Measurements from ENCODE around the gene KIAA1217. TPM values are rescaled to one million over a fixed set of nuclear protein-coding genes. Genes with fewer than 3 reads are reported as not detected.
"Not testable (repeated sequence)": the region's sequence is repeated elsewhere in the genome, so short reads cannot be mapped to it uniquely, and the experiment has no call there.

Gene KIAA1217
- total RNA-seq, 2 experiments from 2014 or later, result 0.12 to 0.70 TPM

DNA sequence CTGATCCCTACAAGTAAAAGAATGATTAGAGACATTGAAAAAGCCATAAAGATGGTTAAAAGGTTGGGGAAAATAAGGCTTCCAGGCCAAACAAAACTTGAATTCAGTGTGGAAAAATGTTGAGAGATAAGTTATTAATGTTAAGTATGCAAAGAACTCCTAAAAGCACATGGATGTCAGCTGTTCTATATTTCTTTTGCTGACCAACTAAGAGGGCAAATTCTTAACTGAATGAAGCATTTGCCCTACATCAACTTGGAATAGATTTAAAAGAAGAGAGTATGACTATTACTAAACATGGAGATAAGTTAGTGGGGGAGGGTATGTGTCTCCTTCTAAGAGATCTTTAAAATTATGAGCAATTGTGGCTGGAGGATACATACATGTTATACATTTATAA is 124.8 kb downstream of the KIAA1217 start:
- no peak for DNase-seq
- Mint-ChIP-seq H3K27me3 (no peaks in the 10 kb centered on the region), H3K4me3 (no peak overlapping the region), H3K9me3 (ENCODE audit: low read depth) (no peaks in the 10 kb centered on the region), H3K27ac (no peak overlapping the region), H3K36me3 (no peaks in the 10 kb centered on the region), H3K4me1 (no peaks in the 10 kb centered on the region)
- no peak for ATAC-seq
- CTCF ChIA-PET, result no interaction called here

DNA sequence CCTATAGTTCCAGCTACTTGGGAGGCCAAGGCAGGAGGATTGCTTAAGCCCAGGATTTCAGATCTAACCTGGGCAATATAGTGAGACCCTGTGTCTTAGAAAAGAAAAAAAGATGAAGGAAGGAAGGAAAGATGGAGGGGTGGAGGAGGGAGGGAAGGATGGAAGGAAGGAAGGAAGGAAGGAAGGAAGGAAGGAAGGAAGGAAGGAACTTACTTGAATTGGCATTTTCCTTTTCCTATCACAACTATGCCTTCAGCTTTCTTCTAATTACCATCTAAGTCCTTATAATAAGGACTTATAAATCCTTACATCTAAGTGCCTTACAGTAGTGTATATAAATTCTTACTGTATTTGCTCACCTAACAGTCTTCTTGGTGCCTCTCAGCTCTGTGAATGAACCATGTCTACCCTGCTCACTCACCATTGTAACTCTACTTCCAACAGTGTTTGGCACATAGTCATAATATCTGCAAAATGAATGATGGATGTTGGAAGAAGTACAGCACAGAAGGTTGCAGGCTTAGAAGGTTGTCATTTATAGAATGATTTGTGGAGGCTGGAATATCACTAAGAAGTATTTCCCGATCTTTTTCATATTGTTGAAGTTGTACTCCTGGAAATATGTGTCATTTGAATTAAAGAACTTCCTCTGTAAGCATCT is 125.5 kb downstream of the KIAA1217 start:
- no peaks in the 10 kb centered on the region for H3K27me3 Mint-ChIP-seq
- H3K36me3 Mint-ChIP-seq, result no peaks in the 10 kb centered on the region
- no peak overlapping the region for H3K4me3 Mint-ChIP-seq
- H3K4me1 Mint-ChIP-seq, result no peaks in the 10 kb centered on the region
- DNase-seq (no peak), ATAC-seq (no peak)
- H3K9me3 Mint-ChIP-seq (ENCODE audit: low read depth), result no peaks in the 10 kb centered on the region
- CTCF ChIA-PET, result no interaction called here
- H3K27ac Mint-ChIP-seq, result no peak overlapping the region

DNA sequence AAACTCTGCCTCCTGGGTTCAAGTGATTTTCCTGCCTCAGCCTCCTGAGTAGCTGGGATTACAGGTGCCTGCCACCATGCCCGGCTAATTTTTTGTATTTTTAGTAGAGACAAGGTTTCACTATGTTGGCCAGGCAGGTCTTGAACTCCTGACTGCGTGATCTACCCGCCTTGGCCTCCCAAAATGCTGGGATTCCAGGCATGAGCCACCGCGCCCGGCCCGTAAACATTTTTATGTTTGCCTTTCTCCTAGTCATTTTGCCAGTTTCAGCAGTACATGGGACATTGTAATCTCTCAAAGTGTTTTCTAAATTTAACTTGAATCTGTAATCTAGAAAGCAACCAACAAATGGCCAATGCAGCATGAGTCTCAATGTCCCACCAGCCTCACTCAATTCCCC is 128.8 kb downstream of the KIAA1217 start:
- H3K9me3 Mint-ChIP-seq (ENCODE audit: low read depth); H3K27me3 Mint-ChIP-seq; ATAC-seq; DNase-seq; H3K27ac Mint-ChIP-seq; CTCF ChIA-PET; H3K4me3 Mint-ChIP-seq; H3K4me1 Mint-ChIP-seq; H3K36me3 Mint-ChIP-seq: not testable (repeated sequence)

DNA sequence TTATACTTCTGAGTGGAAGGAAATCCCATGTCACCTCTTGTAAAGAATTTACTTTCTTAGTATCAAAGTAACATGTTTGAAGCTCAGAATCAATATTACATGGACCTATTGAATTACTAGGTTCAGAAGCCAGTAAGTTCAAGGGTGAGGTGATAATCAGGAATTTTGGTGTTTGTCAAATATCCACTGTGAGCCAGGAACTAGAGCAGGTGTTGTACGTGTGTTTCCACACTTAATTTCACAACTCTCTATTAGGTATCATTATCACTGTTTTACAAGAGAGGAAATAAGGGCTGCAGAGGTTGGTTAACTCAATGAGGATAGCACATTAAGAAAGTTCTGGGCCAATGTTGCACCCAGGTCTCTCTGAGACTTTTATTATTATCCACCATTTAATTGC is 130.4 kb downstream of the KIAA1217 start:
- no peak overlapping the region for H3K27ac Mint-ChIP-seq
- H3K4me1 Mint-ChIP-seq, result no peaks in the 10 kb centered on the region
- DNase-seq, result no peak
- H3K4me3 Mint-ChIP-seq, result no peak overlapping the region
- CTCF ChIA-PET, result no interaction called here
- ATAC-seq, result no peak
- H3K36me3 Mint-ChIP-seq, result no peaks in the 10 kb centered on the region
- no peaks in the 10 kb centered on the region for H3K27me3 Mint-ChIP-seq
- no peaks in the 10 kb centered on the region for H3K9me3 Mint-ChIP-seq (ENCODE audit: low read depth)

DNA sequence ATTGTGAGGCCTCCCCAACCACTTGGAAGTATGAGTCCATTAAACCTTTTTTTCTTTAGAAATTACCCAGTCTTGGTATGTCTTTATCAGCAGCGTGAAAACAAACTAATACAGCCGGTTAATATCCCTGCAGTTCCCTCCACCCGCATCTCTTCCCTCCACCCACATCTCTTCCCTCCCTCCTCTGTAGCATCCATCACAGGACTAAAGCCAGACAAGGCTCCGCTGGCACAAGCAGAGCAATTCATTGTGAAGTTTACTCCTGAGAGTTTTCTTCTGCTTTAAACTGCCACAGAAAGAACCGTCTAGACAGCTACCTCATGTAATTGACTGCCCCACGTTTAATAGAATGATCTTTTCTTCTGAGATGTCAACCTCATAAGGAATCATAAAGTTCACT is 131.5 kb downstream of the KIAA1217 start:
- CTCF ChIA-PET, result no interaction called here
- no peaks in the 10 kb centered on the region for H3K36me3 Mint-ChIP-seq

DNA sequence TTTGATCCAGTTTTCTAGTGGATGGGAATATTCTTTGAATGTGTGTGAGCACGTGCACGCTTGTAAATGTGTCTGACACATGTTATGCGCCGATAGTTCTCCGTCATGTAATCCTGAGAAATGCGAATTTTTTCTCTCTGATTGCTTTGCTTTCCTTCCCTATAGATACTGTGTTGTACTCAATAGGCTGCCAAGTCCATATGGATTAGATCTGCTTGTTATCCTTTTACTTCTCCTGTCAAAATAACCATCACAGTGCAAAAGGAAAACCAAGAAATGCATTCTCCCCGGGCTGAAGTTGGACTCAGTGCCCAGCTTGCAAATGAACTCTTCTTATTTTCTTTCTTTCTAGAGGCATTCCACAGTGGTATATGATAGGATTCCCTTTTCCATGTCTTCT is 131.9 kb downstream of the KIAA1217 start:
- no peaks in the 10 kb centered on the region for H3K9me3 Mint-ChIP-seq (ENCODE audit: low read depth)

More for the DNA sequence above, 131.5 kb downstream of the KIAA1217 start:
- DNase-seq (no peak), ATAC-seq (no peak)
- Mint-ChIP-seq H3K9me3 (ENCODE audit: low read depth) (no peaks in the 10 kb centered on the region), H3K27me3 (no peaks in the 10 kb centered on the region), H3K4me1 (no peaks in the 10 kb centered on the region), H3K27ac (no peak overlapping the region), H3K4me3 (no peak overlapping the region)

DNA sequence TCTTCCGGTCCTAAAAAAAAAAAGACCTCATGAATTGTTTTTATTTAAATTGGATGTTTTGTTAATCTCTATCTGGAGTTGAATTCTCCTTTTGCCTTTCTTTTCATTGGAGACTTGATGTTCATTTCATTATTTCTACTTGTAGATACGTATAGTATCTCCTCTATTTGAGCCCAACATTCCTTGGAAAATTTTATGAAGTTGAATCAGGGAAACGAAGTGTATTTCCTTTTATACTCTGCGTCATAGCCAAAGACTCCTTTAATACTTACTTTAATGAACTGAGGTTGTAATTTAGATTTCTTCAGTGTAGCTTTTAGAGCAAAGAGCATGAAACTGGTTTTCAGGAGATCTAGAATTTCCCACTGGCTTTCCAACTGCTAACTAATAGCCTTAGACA is 132.4 kb downstream of the KIAA1217 start:
- H3K27me3 Mint-ChIP-seq, result no peaks in the 10 kb centered on the region
- no peak overlapping the region for H3K27ac Mint-ChIP-seq
- no peaks in the 10 kb centered on the region for H3K9me3 Mint-ChIP-seq (ENCODE audit: low read depth)
- DNase-seq, result no peak
- CTCF ChIA-PET, result no interaction called here
- H3K4me1 Mint-ChIP-seq, result no peaks in the 10 kb centered on the region
- ATAC-seq, result no peak
- no peaks in the 10 kb centered on the region for H3K36me3 Mint-ChIP-seq
- H3K4me3 Mint-ChIP-seq, result no peak overlapping the region

More for the DNA sequence above, 131.9 kb downstream of the KIAA1217 start:
- H3K4me3 Mint-ChIP-seq, result no peak overlapping the region
- no peaks in the 10 kb centered on the region for H3K36me3 Mint-ChIP-seq
- ATAC-seq, result no peak
- DNase-seq, result no peak
- H3K4me1 Mint-ChIP-seq, result no peaks in the 10 kb centered on the region
- no peaks in the 10 kb centered on the region for H3K27me3 Mint-ChIP-seq
- no peak overlapping the region for H3K27ac Mint-ChIP-seq
- CTCF ChIA-PET, result no interaction called here

DNA sequence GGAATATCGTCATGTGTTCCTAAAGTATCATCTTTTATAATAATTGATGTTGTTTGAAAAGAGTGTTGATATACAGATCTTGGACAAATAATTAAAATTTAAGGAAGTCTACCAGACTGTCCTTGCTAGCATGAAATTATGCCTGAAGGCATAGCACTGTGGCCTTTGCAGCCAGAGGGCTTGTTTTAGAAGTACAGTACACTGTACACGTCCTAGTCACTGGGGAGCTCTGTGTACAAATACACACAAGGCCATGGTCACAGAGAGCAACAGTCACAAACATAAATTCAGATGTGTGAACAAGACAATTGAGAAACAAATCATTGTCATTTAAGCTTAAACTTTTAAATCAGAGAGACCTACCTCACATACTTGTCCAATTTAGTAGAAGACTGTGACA is 133.0 kb downstream of the KIAA1217 start:
- H3K4me3 Mint-ChIP-seq, result no peak overlapping the region
- H3K4me1 Mint-ChIP-seq, result no peaks in the 10 kb centered on the region
- H3K27me3 Mint-ChIP-seq, result no peaks in the 10 kb centered on the region
- ATAC-seq, result no peak
- H3K27ac Mint-ChIP-seq, result no peak overlapping the region
- no peaks in the 10 kb centered on the region for H3K9me3 Mint-ChIP-seq (ENCODE audit: low read depth)
- H3K36me3 Mint-ChIP-seq, result no peaks in the 10 kb centered on the region
- DNase-seq, result no peak
- CTCF ChIA-PET, result no interaction called here

DNA sequence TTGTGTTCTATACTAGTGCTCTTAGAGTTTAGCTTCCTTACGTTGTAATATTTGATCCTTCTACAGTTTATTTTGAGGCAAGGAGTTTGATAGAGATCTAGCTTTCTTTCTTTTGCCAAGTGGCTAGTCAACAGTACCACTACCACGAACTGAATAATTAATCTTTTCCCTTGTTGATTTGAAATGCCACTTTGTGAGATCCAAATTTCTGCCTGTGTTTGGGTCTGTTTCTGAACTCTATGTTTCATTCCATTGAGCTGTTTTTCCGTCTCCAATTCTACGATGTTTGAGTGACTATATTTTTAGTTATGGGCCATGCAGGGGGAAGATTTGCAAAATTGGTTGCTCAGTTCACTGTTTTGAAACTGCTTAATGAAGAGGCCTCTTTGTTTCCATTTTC is 134.7 kb downstream of the KIAA1217 start:
- H3K9me3 Mint-ChIP-seq (ENCODE audit: low read depth), result no peaks in the 10 kb centered on the region
- no peaks in the 10 kb centered on the region for H3K36me3 Mint-ChIP-seq
- CTCF ChIA-PET, result no interaction called here
- no peak for DNase-seq
- H3K4me1 Mint-ChIP-seq, result no peaks in the 10 kb centered on the region
- H3K27me3 Mint-ChIP-seq, result no peaks in the 10 kb centered on the region
- no peak for ATAC-seq
- H3K4me3 Mint-ChIP-seq, result no peak overlapping the region
- H3K27ac Mint-ChIP-seq, result no peak overlapping the region

DNA sequence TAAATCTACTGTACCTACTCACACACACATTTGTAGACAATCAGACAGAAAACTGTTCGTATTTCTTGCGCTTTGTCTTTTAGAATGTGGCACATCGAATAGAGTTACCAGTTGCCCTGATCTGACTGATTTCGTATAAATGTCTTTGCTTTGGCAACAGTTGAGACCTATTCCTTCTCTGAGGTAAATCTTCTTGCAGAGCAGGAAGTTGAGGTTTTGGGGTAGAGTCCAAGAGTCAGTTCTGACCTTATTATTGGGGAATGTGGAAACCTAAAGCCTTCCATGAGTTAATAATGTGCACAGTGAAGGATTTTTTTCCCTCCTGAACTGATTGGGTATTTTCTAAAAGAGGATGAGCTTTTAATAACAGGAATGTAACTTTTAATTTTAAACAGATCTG is 135.3 kb downstream of the KIAA1217 start:
- Mint-ChIP-seq H3K4me3 (no peak overlapping the region), H3K27me3 (no peaks in the 10 kb centered on the region), H3K36me3 (no peaks in the 10 kb centered on the region), H3K27ac (no peak overlapping the region), H3K9me3 (ENCODE audit: low read depth) (no peaks in the 10 kb centered on the region), H3K4me1 (no peaks in the 10 kb centered on the region)
- CTCF ChIA-PET, result no interaction called here
- no peak for ATAC-seq
- no peak for DNase-seq

DNA sequence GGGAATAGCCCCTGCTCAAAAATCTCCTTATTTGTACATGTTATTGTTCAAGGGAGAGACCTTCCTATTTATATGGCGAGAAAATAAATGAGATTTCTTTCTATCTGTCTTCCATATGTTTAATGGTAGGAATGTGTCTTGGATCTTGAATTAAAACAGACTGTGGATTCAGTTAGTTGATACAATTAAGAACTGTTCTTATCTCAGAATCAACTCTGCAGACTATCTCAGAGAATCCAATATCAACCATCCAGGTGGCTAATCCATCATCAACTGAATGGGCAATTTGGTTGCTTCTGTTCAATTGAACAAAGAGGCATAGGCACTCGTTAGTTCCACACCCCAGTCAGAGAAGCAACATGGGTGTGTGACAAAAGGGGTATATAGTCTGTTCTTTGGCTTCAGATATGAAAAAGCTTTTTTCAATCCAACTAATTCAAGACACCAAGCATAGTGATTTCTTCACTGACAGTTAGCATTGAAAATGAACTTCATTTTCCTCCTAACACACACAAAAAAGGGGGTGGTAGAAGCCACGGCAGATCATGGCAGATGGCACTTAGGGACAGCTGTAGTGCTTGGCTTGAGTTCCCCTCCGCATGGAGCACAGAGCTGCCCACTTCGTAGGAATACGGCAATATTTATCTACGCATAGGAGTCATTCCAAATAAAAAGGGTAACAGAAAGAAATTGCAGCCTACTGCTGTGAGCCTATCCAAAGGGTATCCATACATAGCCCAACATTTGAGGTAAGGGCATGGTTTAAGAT is 135.9 kb downstream of the KIAA1217 start:
- ATAC-seq, result no peak
- Mint-ChIP-seq H3K4me3 (no peak overlapping the region), H3K36me3 (no peaks in the 10 kb centered on the region), H3K27me3 (no peaks in the 10 kb centered on the region), H3K27ac (no peak overlapping the region), H3K4me1 (no peaks in the 10 kb centered on the region), H3K9me3 (ENCODE audit: low read depth) (no peaks in the 10 kb centered on the region)
- CTCF ChIA-PET, result no interaction called here
- no peak for DNase-seq

DNA sequence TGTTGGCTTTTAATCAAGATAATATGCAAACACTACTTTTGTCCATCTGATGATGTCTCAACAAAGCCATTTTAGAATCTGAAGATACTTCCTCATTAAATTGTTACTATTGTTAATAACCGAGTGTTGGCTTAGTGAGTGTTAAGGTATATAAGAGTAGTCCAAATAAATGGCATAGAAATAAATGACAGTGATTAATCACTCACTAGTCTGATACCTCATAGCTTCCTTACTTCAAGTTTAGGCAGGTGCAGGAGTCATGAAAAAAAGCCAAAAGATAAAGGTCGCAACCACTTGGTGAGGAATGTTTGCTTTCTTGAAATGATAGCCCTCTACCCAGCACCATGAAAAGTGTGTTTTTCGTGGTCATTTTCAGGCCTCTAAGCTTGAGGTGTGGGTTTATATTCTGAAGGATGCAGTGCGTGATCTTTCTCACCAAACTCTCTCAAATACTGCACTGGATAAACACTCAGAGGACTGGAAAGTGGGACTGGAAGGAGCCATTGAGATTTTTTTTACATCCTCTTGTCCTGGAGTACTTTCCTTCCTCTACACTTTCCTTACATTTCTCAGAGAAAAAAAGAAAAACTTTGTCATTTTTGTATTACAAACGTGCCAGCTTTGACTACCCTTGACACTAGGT is 138.1 kb downstream of the KIAA1217 start:
- no peaks in the 10 kb centered on the region for H3K36me3 Mint-ChIP-seq
- no peak overlapping the region for H3K4me3 Mint-ChIP-seq
- DNase-seq (no peak), ATAC-seq (no peak)
- CTCF ChIA-PET, result no interaction called here
- no peaks in the 10 kb centered on the region for H3K9me3 Mint-ChIP-seq (ENCODE audit: low read depth)
- H3K27me3 Mint-ChIP-seq, result no peaks in the 10 kb centered on the region
- H3K4me1 Mint-ChIP-seq, result no peaks in the 10 kb centered on the region
- no peak overlapping the region for H3K27ac Mint-ChIP-seq

DNA sequence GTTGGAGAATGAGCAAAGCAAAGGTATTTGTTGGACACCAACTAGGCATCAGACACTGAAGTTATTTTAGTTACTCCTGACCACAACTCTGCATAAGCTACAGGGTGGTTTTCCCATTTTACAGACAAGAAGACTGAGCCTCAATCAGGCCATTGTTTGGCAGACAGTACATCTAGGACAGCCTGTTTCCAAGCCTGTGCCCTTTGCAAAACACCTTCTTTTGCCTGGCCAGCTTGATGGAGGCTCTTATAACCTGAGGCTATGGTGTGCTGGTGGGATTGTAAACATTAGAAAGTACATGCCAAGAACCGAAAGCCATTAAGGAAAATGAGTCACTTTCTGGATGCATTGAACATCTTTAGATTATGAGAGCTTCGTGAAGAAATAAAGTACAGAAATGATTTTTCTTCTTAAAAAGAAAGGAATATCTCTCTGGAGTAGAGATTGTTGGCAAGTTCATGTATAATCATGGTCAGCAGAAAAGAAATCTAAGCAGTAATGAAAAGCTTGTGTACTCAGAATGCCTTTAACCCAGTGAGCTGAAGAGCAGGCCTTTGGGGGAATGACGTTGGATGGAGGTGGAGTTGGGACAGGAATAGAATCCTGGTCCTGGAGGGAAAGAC is 140.6 kb downstream of the KIAA1217 start:
- CTCF ChIA-PET, result no interaction called here

More for the DNA sequence above, 140.6 kb downstream of the KIAA1217 start:
- Mint-ChIP-seq H3K27me3 (no peaks in the 10 kb centered on the region), H3K4me1 (no peaks in the 10 kb centered on the region), H3K9me3 (ENCODE audit: low read depth) (no peaks in the 10 kb centered on the region), H3K27ac (no peak overlapping the region), H3K4me3 (no peak overlapping the region), H3K36me3 (no peaks in the 10 kb centered on the region)
- ATAC-seq, result no peak
- DNase-seq, result no peak

All from activated CD8-positive, alpha-beta memory T cell treated with anti-CD3 and anti-CD28 coated beads, Interleukin-2, amount 10 ng/mL, durations not matched to agents 7 days and 5 days (primary cell).